Posterior vena cava (tissue), 2 donors: ENCODE measurements around the gene CDC42EP5. TPM values are rescaled to one million over a fixed set of nuclear protein-coding genes. Genes with fewer than 3 reads are reported as not detected.

Experiments used
- DNase-seq: peaks from one replicate; pipeline ENCODE4 v3.0.0-alpha.2; 2020; ENCODE audit warnings: low spot score
- intact Hi-C, 2 donors: fragments of 100-400 bp; cut with DNase I; formaldehyde crosslinking; loops; one replicate each; pipeline versions ENCODE4 v1.14.1 to v1.14.2; 2022 to 2023
- total RNA-seq, 2 donors: library from RNA; stranded (reverse); fragmentation: NEBNext Ultra II Directional; extraction: Animal tissue kit (Norgen Biotek cat#: 25700); gene quantifications; one replicate each; pipeline ENCODE4 v1.2.1, GENCODE V29; 2021
- donor health status: DM: yes; HTN: yes; CAD: no.
- donor health status: DM: yes; HTN: yes; CAD: no.

The CDC42EP5 gene
- total RNA-seq, 2 donors from 2014 or later = 24.8 to 25.7 TPM

DNA sequence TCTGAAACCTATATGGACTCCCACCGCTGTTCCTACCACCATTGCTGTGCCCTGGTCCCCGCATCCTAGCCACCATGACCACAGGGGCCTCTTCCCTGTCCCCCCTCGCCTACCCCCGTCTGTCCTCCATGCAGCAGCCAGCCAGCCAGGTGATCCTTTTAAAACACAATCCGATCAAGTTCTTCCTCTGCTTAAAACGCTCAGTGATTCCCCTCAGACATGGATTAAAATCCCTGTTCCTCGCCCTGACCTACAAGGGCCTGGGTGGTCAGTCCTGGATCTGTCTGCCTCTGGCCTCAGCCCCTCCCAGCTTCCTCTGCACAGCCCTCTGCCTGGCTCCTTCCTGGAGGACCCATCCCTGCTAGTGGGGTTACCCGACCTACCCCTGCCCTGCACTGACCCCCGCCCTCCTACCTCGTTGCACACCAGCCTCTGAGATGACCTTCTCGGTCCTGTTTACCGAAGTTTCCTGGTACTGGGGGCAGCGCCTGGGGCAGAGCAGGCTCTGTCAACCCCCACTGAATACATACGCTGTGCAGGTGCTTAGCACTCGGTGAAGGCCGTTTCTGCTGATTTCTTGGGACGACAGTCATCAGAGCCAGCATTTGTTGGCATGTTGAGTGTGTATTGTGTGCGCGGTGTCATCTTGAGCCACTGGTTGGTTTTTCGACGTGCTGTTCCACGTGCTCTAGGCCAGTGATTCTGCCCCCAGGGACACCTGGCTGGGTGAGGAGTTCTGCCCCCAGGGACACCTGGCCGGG lies 38.8 kb downstream of the CDC42EP5 start:
- intact Hi-C loops = loop anchor here in 1 of 2 donors (5.0 kb wide), 1 partner anchor 1347 kb away; no protein-coding TSS in a partner anchor
- DNase-seq = no peak

DNA sequence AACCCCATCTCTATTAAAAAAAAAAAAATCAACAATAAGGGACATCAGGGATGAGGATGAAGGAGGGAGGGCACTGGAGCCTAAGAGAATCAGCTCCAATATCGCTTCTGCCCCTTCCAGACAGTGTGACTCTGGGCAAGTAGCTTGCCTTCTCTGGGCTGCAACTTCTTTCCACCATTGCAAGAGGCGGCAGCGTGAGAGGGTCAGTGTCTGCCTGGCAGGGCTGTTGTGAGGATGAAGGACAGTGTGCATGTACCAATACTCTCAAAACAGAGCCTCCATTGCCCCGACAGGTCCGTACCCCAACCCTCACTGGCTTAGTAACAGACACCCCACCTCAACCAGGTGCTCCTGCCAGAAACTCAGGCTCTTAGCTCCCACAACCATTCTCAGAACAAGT lies 39.4 kb downstream of the CDC42EP5 start:
- DNase-seq = no peak
- intact Hi-C loops = loop anchor here in 1 of 2 donors (5.0 kb wide), 1 partner anchor 1346 kb away; no protein-coding TSS in a partner anchor

DNA sequence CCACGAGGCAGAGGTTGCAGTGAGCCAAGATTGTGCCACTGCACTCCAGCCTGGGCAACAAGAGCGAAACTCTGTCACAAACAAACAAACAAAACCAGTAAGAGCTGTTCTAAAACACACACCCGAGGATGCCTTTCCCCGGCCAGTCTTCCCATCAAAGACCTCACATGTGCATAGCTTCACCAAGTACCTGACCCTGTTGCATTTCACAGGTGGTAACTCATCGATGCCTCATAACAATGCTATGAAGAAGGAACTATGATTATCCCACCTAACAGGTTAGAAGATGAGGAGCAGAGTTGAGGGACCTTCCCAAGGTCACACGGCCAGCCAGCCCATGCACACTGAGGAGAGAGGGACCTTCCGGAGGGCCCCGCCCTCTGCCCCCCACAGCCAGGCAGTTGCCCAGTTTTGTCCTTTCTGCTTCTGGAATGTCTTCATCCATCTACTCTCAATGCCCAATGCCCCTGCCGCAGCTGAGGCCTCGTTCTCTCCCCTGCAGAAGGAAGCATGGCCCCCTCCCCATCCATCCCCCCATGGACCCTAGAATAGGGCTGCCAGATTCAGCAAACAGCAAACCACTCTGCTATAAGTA lies 40.9 kb downstream of the CDC42EP5 start:
- DNase-seq = peak; percentile 43
- intact Hi-C loops = loop anchor here in 1 of 2 donors (5.0 kb wide), 1 partner anchor 1345 kb away; no protein-coding TSS in a partner anchor

DNA sequence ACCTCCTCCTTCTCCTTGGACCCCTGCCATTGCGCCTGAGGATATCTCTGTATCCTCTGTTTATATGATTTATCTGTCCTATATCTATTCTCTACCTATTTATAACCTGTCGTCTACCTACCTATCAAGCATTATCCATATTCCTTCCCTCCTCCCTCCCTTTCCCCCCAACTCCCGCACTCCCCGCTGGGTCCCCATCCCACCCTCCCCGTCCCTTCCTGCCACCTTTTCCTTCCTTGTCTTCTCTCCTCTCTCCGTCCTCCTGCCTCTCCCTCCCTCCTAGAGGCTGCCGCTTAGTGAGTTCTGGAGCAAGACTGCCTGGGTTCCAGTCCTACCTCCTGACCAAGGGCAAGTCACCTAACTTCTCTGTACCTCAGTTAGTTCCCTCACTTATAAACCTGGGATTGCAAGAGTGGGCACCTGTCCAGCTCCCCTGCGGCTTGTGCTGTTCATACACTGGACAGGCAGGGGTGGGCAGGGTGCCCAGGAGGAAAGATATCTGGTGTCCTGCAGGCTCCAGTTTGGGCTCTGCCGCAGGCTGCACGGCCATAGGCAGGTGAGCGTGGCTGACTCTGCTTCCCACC lies 41.7 kb downstream of the CDC42EP5 start:
- no peak for DNase-seq
- intact Hi-C loops = loop anchor here in 1 of 2 donors (5.0 kb wide), 1 partner anchor 1344 kb away; no protein-coding TSS in a partner anchor

DNA sequence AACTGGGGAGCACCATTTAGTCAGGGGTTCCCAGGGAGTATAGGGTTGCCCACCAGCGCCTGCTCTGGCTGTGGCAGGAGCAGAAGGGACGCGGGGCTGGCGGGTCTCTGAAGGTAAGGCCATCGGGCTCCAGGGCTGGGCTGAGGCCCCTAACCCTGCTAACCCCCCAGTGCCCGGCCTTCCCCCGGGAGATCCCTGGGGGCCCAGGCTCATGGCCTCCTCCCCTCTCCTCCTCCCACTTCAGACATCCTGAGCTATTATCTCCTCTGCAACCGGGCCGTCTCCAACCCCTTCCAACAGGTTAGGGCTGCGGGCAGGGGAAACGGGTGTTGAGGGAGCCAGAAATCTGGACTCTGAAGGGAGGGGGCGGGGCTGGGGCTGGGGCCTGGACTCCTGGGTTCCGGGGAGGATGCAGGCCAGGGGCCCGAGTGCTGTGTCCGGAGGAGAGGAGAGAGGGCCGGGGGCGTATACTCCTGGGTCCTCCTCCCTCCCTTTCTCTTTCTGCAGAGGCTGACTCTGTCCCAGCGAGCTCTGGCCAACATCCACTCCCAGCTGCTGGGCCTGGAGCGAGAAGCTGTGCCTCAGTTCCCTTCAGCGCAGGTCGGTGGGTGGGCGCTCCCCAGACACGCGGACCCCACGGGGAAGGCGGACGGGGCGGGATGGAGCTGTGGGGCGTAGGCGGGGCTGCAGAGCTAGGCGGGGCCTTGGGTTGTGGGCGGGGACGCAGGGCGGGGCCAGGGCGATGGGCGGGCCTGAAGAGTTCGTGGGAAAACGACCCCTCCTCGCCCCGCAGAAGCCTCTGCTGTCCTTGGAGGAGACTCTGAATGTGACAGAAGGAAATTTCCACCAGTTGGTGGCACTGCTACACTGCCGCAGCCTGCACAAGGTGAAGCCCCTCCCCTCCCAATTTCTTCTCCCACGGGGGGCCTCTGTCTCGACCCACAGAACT lies 42.5 kb downstream of the CDC42EP5 start:
- intact Hi-C loops = loop anchor here in 1 of 2 donors (5.0 kb wide), 1 partner anchor 1343 kb away; no protein-coding TSS in a partner anchor

DNA sequence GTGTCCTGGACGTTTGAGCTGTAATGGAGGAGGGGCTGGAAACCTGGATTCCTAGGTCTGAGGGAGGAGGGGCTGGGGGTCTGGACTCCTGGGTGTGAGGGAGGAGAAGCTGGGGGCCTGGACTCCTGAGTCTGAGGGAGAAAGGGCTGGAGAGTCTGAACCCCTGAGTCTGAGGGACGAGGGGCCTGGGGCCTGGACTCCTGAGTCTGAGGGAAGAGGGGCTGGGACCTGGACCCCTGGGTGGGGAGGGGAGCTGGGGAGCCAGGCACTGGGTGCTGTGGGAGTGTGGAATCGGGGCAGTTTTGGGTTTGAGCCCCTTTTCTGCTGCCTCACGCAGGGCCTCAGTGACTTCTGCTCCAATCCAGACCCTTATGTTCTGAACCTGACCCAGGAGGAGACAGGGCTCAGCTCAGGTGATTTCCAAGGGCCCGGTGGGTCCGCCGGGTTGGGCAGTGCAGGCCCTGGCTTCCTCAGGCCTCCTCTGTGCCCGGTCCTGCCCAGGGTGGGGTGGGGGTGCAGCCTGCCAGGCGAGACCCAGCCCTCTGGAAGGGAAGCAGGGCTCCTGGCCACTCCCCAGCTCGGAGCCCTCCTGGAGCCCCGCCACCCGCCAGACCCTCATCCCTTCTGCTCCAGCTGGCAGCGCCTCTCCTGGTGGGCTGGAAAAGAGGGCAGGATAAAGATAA lies 43.4 kb downstream of the CDC42EP5 start:
- intact Hi-C loops = loop anchor here in 1 of 2 donors (5.0 kb wide), 1 partner anchor 1342 kb away; no protein-coding TSS in a partner anchor
- DNase-seq = peak; percentile 58

More for the DNA sequence above, 42.5 kb downstream of the CDC42EP5 start:
- DNase-seq = peak; percentile 80

DNA sequence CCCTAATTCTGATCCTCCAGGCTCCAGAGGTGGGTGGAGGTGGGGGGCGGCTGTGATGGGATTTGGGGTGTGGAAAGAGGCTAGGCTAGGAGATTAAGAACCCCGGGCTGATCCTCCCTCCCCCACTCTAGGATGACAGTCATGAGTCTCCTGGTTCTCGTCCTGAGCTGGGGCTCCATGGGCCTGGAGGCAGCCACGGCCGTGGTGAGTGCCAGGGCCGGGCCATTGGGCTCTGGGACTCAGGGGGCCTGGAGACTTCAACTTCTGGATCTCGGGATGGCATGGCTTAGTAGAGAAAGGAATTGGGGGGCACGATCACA lies 44.0 kb downstream of the CDC42EP5 start:
- intact Hi-C loops = no loop called here

DNA sequence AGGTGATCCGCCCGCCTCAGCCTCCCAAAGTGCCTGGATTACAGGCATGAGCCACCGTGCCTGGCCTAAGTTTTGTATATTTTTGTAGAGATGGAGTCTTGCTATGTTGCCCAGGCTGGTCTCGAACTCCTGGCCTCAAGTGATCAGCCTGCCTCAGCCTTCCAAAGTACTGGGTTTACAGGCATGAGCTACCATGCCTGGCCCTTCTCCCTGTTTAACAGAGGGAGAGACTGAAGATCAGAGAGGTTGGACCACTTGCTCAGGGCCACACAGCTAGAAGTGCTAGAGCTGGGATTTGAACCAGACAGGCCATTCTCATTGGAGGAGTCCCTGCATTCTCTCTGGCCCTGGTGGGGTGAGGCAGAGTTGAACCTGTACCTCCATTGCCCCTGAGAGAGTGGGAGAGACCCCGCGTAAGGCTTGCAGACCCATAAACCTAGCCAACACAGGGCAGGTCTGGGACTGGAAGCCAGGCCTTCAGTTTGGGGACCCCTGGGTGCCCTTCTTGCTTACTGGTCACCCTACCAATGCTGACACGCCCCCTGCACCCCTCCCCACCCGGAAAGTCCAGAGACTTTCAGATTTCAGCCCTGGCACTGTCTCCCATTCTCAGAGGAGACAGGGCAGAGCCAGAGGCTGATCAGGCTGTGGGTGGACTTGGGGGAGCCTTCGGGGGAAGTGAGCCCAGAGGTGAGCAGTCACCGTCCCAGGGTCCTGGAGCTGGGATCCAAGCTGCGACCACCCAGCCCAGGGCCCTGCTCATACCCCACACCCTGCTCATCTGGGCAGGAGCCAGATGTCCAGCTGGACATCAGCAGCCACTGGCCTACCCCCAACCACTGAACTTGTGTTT lies 44.5 kb downstream of the CDC42EP5 start:
- intact Hi-C loops = no loop called here

More for the DNA sequence above, 44.0 kb downstream of the CDC42EP5 start:
- peak; percentile 78 for DNase-seq

DNA sequence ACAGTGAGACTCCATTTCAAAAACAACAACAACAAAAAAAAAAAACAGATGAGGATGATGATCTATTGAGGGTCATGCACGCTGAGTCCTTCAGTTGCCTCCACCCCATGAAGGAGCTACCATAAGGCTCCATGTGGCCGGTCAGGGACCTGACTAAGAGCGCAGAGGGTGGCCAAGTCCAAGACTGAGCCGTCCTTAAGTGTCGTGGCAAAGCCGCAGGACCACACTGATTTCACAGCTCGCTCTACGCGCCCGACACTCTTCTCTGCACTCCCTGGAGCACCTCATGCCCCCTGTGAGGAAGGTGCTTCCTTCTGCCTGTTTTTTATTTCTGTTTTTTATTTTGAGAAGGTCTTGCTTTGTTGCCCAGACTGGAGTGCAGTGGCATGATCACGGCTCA lies 45.5 kb downstream of the CDC42EP5 start:
- DNase-seq = peak; percentile 35

More for the DNA sequence above, 44.5 kb downstream of the CDC42EP5 start:
- peak; percentile 48 for DNase-seq

DNA sequence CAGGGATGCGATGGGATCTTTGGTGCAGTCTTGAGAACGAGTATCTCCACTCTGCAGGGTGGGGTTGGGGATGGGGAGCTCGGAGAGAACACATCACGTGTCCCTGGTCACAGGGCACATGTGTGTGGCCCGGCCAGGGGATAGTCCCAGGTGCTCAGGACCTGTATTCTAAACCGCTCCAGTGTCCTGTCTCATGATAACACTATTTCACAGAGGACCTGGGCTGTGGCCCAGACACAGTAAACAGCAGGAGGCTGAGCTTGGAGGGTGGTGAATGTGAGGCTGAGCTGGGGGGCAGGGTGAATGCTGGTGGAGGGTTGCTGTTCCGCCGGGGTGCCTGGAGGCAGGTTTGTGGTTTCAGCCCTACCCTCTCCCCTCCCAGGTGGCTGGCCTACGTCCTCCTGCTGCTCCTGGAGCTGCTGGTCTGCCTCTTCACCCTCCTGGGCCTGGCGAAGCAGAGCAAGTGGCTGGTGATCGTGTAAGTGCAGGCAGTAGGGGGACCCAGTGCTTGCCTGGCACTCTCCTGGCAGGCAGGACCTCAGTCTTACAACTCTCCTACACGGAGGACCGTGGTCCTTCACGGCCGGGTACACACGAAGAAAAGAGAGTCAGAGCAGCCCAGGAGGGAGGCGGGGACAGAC lies 46.7 kb downstream of the CDC42EP5 start:
- intact Hi-C loops = no loop called here
- DNase-seq = peak; percentile 62

More for the DNA sequence above, 45.5 kb downstream of the CDC42EP5 start:
- intact Hi-C loops = no loop called here

DNA sequence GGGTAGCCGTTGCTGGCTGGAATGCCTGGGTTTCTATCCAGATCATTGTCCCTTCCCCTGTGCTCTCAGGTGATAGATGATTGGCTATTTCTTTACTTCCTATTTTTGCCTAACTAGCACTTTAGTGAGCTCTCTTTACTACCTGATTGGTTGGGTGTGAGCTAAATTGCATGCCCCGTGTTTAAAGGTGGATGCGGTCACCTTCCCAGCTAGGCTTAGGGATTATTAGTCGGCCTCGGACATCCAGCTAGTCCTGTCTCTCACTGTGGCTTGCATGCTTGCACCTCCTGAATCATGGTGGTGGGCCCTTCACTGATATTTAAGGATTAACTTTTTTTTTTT lies 47.7 kb downstream of the CDC42EP5 start:
- intact Hi-C loops = no loop called here

DNA sequence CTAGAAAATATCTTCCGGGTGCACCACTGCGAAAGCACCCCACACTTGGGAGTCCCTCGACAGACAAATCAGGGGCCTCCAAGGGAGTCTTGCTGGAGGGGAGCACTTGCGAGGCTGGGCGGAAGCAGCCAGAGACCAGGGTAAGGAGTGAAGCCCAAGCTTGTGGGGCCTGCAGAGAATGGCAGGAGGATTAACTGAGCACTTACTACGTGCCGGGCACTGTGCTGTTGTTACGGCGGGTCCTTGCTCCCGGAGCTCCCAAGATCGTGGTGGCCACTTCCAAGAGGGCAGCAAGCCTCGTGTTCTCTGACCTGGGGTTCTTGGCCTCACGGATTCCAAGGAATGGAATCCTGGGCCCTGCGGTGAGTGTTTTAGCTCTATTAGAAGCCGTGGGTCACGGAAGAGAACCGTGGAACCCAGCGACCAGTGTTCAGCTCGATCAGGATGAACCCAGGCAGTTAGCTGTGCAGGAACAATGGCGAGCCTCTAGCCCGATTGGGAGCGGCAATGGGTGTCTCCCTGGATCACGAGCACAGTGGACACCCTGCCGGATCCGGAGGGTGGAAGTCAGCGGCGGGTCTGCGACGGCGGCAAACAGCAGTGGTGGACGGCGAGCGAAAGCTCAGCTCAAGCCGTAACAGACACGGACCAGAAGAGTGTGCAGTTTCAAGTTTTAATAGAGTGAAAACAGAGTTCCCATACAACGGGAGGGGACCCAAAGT lies 48.3 kb downstream of the CDC42EP5 start:
- intact Hi-C loops = loop anchor here in 1 of 2 donors (5.0 kb wide), 1 partner anchor 628 kb away; no protein-coding TSS in a partner anchor
- DNase-seq = peak; percentile 62

More for the DNA sequence above, 47.7 kb downstream of the CDC42EP5 start:
- DNase-seq = peak; percentile 31

DNA sequence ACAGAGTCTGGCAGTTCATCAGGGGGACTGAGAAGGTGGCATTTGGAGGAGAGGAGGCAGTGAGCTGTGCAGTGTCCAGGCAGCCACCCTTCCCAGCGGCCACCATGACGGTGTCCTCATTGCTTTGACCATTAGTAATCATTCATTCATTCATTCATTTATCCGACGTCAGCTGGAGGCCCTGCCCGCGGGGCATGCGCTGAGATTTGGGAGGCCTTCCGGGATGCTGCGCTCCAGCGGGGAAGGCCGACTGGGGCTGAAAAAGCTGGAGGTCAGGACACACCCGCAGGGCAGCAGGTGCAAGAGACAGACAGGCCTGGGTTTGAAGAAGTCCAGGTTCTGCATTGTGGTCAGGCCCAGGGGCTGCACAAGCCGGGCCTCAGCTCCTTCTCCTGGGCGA lies 48.9 kb downstream of the CDC42EP5 start:
- intact Hi-C loops = loop anchor here in 1 of 2 donors (5.0 kb wide), 1 partner anchor 627 kb away; no protein-coding TSS in a partner anchor
- peak; percentile 69 for DNase-seq

DNA sequence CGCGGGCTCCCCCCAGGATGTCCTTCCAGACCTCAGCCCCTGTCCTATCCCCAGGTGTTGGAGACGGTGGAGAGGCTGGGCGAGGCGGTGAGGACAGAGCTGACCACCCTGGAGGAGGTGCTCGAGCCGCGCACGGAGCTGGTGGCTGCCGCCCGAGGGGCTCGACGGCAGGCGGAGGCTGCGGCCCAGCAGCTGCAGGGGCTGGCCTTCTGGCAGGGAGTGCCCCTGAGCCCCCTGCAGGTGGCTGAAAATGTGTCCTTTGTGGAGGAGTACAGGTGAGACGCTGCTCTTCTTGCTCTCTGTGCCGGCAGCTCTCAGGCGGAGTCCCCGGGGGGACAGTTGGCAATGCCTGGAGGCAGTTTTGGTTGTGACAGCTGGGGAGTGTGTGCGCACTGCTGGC lies 51.0 kb downstream of the CDC42EP5 start:
- intact Hi-C loops = loop anchor here in 1 of 2 donors (5.0 kb wide), 1 partner anchor 625 kb away; no protein-coding TSS in a partner anchor
- DNase-seq = peak; percentile 67

DNA sequence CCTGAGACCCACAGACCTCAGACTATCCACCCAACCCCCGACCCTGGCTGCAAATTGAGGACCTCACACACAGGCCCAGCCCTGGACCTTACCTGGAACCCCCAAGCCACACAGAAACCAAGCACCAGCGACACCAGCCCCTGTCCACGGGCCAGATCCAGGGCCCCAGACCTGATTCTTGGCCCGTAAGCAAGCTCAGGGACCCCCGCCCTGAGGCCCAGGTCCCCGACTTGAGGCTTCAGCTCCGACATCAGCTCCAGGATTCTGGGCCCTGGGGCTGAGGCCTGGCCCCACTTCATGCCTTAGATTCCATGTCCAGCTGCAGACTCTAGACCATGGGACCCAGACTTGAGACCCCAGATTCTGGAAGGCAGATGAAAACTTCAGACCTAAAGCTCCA lies 51.6 kb downstream of the CDC42EP5 start:
- DNase-seq = peak; percentile 36
- intact Hi-C loops = loop anchor here in 1 of 2 donors (5.0 kb wide), 1 partner anchor 624 kb away; no protein-coding TSS in a partner anchor

DNA sequence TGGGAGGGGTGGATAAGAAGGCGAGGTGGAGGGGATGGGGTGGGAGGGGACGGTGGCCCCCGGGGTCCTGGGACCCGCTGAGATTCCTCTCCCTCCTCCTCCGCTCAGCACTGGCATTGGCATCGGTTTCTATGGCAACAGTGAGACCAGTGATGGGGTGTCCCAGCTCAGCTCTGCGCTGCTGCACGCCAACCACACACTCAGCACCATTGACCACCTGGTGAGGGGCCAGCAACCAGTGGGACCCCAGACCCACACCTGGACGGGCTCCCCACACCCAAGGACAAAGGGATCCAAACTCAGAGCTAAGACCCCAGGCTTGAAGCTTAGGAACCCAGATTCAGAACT lies 52.0 kb downstream of the CDC42EP5 start:
- intact Hi-C loops = loop anchor here in 1 of 2 donors (5.0 kb wide), 1 partner anchor 624 kb away; no protein-coding TSS in a partner anchor
- DNase-seq = peak; percentile 69
